HepG2 (cell line): ENCODE measurements around the gene GON7. TPM values are rescaled to one million over a fixed set of nuclear protein-coding genes. Genes with fewer than 3 reads are reported as not detected.
A peak's percentile ranks its signal among the peaks of the same experiment; 100 is the strongest.

Experiments used
- JUN ChIP-seq: sonication (generic); formaldehyde crosslinking; IDR thresholded peaks from 2 replicates; pipeline ENCODE4 v1.4.0; 2020; ENCODE audit warnings: mild to moderate bottlenecking, missing genetic modification reagents
- RARA ChIP-seq: IDR thresholded peaks from 2 replicates; pipeline ENCODE4 v1.6.1; 2016; ENCODE audit warnings: missing genetic modification reagents, missing compliant biosample characterization
- YEATS4 ChIP-seq: sonication (generic); formaldehyde crosslinking; IDR thresholded peaks from 2 replicates; pipeline ENCODE4 v1.4.0; 2020; ENCODE audit warnings: missing genetic modification reagents, borderline replicate concordance
- polyA plus RNA-seq, 8 experiments: library from polyadenylated mRNA; depleted of rRNA in 3 of 8; stranded (reverse) in 7 of 8; unstranded in 1 of 8; fragments of >200 nt; fragmentation: Illumina TruSeq in 4 of 8; extraction: Trizol in 4 of 8; gene quantifications; 2 replicates each; pipeline versions ENCODE4 v1.2.1 to v1.2.3, GENCODE V29; 2011 to 2016; ENCODE audit warnings: low read depth in 4 of 8, missing spikeins in 1 of 8, mixed read lengths in 1 of 8; ENCODE audit not compliant: insufficient read depth in 1 of 8
- total RNA-seq, 5 experiments: library from RNA; depleted of rRNA; stranded (reverse); fragments of >200 nt; fragmentation: Illumina TruSeq; extraction: Trizol; gene quantifications; 2 replicates each; pipeline ENCODE4 v1.2.3, GENCODE V29; 2016; ENCODE audit warnings: low read depth in 1 of 5
- TF ChIP-seq, protein P1 (sequence below), 2 experiments: IDR thresholded peaks; 2 replicates each; pipeline ENCODE4 v1.6.1; 2011 to 2012; ENCODE audit warnings: low read length in 2 of 2, borderline replicate concordance in 1 of 2, low read depth in 1 of 2, mild to moderate bottlenecking in 1 of 2, moderate library complexity in 1 of 2
- TF ChIP-seq, protein P2 (sequence below): sonication (generic); formaldehyde crosslinking; IDR thresholded peaks from 2 replicates; pipeline ENCODE4 v1.4.0; 2020; ENCODE audit warnings: missing genetic modification reagents, borderline replicate concordance
- TF ChIP-seq, protein P3 (sequence below): sonication (generic); formaldehyde crosslinking; IDR thresholded peaks from 2 replicates; pipeline ENCODE4 v1.8.0; 2022; ENCODE audit warnings: missing genetic modification reagents, mild to moderate bottlenecking, inconsistent platforms, borderline replicate concordance
- TF ChIP-seq, protein P4 (sequence below): sonication (generic); formaldehyde crosslinking; IDR thresholded peaks from one replicate; pipeline ENCODE4 v1.5.1; 2020; ENCODE audit warnings: mild to moderate bottlenecking, missing genetic modification reagents; ENCODE audit errors: not compliant biosample characterization
- TF ChIP-seq, protein P5 (sequence below): sonication (generic); formaldehyde crosslinking; conservative IDR thresholded peaks from 2 replicates; pipeline ENCODE4 v1.8.0; 2022; ENCODE audit warnings: missing genetic modification reagents
- TF ChIP-seq, protein P6 (sequence below): IDR thresholded peaks from 2 replicates; pipeline ENCODE4 v1.6.1; 2012; ENCODE audit warnings: inconsistent platforms

GON7 gene
- total and polyA plus RNA-seq, 2 of the 13 experiments (the other 11 are each of a cell fraction or from before 2014, with no cell fraction given), result 11.9 to 28.0 TPM

DNA sequence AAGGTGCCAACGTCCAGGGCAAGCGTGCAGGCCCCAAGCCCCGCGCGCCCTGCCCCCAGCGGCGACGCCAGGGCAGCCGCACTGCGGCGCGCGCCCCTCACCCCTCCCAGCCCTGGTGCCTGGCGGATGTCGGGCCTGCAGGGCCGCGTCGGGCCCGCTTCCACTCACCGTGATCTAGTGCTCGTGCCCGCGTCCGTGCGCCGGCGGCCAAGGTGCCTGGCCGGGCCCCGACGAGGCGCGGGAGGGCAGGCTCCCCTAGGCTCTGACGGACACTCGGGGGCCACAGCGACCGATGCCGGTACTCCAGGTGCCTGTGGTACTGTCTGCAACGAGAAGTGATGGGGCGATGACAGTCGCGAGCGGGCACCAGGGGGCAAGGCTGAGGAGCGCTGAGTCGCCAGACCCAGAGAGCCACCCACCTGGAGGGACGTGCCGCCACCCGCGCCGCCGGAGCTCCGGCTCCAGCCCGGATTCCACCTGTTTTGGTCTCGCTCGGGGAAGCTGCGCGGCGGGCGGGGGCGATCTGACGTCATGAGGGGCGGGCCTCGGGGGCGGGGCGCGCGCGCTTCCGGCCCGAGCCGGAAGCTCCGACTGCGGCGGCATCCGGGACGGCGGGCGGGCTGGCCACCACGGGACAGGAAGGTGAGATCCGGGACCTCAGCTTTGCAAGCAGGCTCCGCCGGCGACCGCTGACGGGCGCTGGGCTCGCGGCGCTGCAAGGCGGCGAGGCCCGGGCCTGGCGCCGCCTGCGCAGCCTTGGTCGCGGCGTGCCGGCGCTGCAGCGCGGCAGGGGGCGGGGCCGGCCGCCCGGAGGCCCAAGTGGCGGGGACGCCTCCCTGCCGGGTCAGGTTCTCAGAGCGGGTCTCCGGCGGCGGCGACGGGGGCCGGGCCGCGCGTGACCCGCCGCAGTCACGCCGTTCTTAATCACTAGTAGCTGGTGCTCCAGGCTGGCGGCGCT, 22.2 kb downstream of the GON7 start, which contains the start of the genes LYSET and MOAP1 (continued):
- TF ChIP-seq, protein P1, sequence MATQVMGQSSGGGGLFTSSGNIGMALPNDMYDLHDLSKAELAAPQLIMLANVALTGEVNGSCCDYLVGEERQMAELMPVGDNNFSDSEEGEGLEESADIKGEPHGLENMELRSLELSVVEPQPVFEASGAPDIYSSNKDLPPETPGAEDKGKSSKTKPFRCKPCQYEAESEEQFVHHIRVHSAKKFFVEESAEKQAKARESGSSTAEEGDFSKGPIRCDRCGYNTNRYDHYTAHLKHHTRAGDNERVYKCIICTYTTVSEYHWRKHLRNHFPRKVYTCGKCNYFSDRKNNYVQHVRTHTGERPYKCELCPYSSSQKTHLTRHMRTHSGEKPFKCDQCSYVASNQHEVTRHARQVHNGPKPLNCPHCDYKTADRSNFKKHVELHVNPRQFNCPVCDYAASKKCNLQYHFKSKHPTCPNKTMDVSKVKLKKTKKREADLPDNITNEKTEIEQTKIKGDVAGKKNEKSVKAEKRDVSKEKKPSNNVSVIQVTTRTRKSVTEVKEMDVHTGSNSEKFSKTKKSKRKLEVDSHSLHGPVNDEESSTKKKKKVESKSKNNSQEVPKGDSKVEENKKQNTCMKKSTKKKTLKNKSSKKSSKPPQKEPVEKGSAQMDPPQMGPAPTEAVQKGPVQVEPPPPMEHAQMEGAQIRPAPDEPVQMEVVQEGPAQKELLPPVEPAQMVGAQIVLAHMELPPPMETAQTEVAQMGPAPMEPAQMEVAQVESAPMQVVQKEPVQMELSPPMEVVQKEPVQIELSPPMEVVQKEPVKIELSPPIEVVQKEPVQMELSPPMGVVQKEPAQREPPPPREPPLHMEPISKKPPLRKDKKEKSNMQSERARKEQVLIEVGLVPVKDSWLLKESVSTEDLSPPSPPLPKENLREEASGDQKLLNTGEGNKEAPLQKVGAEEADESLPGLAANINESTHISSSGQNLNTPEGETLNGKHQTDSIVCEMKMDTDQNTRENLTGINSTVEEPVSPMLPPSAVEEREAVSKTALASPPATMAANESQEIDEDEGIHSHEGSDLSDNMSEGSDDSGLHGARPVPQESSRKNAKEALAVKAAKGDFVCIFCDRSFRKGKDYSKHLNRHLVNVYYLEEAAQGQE (IDR thresholded peaks at IDR 0.05; ENCODE audit: borderline replicate concordance in 1 of 2, low read depth in 1 of 2, low read length in 2 of 2), result no peak
- no peak; the same call in 1 of the 2 replicates for TF ChIP-seq RARA (CRISPR knock-in tag)
- TF ChIP-seq, protein P2, sequence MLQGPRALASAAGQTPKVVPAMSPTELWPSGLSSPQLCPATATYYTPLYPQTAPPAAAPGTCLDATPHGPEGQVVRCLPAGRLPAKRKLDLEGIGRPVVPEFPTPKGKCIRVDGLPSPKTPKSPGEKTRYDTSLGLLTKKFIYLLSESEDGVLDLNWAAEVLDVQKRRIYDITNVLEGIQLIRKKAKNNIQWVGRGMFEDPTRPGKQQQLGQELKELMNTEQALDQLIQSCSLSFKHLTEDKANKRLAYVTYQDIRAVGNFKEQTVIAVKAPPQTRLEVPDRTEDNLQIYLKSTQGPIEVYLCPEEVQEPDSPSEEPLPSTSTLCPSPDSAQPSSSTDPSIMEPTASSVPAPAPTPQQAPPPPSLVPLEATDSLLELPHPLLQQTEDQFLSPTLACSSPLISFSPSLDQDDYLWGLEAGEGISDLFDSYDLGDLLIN (CRISPR knock-in tag), result 0 out of 2 replicates have a peak, but pooled peaks have one; percentile 13
- TF ChIP-seq, protein P3, sequence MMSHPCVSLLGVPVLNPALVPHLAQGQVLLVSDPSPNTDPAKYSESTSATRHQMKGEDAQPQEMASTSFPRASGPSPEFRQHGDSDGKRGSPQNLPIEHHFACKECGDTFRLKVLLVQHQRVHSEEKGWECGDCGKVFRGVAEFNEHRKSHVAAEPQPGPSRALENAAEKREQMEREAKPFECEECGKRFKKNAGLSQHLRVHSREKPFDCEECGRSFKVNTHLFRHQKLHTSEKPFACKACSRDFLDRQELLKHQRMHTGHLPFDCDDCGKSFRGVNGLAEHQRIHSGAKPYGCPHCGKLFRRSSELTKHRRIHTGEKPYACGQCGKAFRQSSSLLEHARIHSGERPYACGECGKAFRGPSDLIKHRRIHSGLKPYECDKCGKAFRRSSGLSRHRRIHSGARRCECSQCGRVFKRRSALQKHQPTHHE (CRISPR knock-in tag), result peak; percentile 44; the same call in 1 of the 2 replicates
- peak; percentile 39; the same call in 1 of the 2 replicates for TF ChIP-seq JUN (CRISPR knock-in tag)
- TF ChIP-seq, protein P4, sequence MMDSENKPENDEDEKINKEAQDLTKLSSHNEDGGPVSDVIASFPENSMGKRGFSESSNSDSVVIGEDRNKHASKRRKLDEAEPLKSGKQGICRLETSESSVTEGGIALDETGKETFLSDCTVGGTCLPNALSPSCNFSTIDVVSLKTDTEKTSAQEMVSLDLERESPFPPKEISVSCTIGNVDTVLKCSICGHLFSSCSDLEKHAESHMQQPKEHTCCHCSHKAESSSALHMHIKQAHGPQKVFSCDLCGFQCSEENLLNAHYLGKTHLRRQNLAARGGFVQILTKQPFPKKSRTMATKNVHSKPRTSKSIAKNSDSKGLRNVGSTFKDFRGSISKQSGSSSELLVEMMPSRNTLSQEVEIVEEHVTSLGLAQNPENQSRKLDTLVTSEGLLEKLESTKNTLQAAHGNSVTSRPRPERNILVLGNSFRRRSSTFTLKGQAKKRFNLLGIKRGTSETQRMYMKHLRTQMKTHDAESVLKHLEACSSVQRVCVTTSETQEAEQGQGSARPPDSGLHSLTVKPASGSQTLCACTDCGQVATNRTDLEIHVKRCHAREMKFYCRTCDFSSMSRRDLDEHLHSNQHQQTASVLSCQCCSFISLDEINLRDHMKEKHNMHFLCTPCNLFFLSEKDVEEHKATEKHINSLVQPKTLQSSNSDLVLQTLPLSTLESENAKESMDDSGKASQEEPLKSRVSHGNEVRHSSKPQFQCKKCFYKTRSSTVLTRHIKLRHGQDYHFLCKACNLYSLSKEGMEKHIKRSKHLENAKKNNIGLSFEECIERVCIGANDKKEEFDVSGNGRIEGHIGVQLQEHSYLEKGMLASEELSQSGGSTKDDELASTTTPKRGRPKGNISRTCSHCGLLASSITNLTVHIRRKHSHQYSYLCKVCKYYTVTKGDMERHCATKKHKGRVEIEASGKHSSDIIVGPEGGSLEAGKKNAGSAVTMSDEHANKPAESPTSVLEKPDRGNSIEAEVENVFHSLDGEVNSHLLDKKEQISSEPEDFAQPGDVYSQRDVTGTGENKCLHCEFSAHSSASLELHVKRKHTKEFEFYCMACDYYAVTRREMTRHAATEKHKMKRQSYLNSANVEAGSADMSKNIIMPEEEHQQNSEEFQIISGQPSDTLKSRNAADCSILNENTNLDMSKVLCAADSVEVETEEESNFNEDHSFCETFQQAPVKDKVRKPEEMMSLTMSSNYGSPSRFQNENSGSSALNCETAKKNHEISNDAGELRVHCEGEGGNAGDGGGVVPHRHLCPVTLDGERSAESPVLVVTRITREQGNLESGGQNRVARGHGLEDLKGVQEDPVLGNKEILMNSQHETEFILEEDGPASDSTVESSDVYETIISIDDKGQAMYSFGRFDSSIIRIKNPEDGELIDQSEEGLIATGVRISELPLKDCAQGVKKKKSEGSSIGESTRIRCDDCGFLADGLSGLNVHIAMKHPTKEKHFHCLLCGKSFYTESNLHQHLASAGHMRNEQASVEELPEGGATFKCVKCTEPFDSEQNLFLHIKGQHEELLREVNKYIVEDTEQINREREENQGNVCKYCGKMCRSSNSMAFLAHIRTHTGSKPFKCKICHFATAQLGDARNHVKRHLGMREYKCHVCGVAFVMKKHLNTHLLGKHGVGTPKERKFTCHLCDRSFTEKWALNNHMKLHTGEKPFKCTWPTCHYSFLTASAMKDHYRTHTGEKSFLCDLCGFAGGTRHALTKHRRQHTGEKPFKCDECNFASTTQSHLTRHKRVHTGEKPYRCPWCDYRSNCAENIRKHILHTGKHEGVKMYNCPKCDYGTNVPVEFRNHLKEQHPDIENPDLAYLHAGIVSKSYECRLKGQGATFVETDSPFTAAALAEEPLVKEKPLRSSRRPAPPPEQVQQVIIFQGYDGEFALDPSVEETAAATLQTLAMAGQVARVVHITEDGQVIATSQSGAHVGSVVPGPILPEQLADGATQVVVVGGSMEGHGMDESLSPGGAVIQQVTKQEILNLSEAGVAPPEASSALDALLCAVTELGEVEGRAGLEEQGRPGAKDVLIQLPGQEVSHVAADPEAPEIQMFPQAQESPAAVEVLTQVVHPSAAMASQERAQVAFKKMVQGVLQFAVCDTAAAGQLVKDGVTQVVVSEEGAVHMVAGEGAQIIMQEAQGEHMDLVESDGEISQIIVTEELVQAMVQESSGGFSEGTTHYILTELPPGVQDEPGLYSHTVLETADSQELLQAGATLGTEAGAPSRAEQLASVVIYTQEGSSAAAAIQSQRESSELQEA (CRISPR knock-in tag), result peak; percentile 48
- TF ChIP-seq, protein P5, sequence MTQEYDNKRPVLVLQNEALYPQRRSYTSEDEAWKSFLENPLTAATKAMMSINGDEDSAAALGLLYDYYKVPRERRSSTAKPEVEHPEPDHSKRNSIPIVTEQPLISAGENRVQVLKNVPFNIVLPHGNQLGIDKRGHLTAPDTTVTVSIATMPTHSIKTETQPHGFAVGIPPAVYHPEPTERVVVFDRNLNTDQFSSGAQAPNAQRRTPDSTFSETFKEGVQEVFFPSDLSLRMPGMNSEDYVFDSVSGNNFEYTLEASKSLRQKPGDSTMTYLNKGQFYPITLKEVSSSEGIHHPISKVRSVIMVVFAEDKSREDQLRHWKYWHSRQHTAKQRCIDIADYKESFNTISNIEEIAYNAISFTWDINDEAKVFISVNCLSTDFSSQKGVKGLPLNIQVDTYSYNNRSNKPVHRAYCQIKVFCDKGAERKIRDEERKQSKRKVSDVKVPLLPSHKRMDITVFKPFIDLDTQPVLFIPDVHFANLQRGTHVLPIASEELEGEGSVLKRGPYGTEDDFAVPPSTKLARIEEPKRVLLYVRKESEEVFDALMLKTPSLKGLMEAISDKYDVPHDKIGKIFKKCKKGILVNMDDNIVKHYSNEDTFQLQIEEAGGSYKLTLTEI (CRISPR knock-in tag), result no peak
- TF ChIP-seq YEATS4 (CRISPR knock-in tag), result peak; percentile 92
- TF ChIP-seq, protein P6, sequence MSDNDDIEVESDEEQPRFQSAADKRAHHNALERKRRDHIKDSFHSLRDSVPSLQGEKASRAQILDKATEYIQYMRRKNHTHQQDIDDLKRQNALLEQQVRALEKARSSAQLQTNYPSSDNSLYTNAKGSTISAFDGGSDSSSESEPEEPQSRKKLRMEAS, result peak; percentile 68
